Measurements from ENCODE around the gene DICER1. TPM values are rescaled to one million over a fixed set of nuclear protein-coding genes. Genes with fewer than 3 reads are reported as not detected.
A peak's percentile ranks its signal among the peaks of the same experiment; 100 is the strongest.
"Not testable (repeated sequence)": the region's sequence is repeated elsewhere in the genome, so short reads cannot be mapped to it uniquely, and the experiment has no call there.

DICER1 gene
- total RNA-seq, 4 donors from 2014 or later: 54.5 to 94.8 (median 83.8) TPM

- Histone ChIP-seq H3K4me1 (peaks cover 0 to 96% (median 54%) of the 10 kb centered on the region in 4 donors), H3K4me3 (no peak overlapping the region), H3K36me3 (no peaks in the 10 kb centered on the region), H3K27ac (peak overlapping the region in 2 of 4 donors; percentile 85), H3K9me3 (no peaks in the 10 kb centered on the region), H3K27me3 (no peaks in the 10 kb centered on the region)
- WGBS, 2 donors: 73% methylated on average over 1 of the region's 1 CpG; no CpG with 5 or more reads in 1 of the 2 donors
- DNase-seq (ENCODE audit: low spot score in 2 of 2): no peak
- TF ChIP-seq EP300 (IDR thresholded peaks at IDR 0.05) (no peak), POLR2A (IDR thresholded peaks at IDR 0.05) (no peak), CTCF (IDR thresholded peaks at IDR 0.05) (no peak)
These were observed 18.5 kb downstream of the DICER1 start for GRCh38 chr14:95138876-95139275.

- not testable (repeated sequence) for H3K27me3 ChIP-seq; H3K4me3 ChIP-seq; H3K36me3 ChIP-seq; H3K9me3 ChIP-seq; DNase-seq (ENCODE audit: low spot score in 2 of 2)
- H3K27ac ChIP-seq: peak overlapping the region; percentile 46 to 85 (median 72)
- H3K4me1 ChIP-seq: peaks cover 0 to 98% (median 52%) of the 10 kb centered on the region in 4 donors
- WGBS, 2 donors: 47 to 73% methylated on average over 4 of the region's 5 CpGs
These were observed 18.9 kb downstream of the DICER1 start for GRCh38 chr14:95138455-95138854.

- WGBS, 2 donors: 20 to 28% methylated on average over 5 of the region's 5 CpGs
- Histone ChIP-seq H3K4me3 (no peak overlapping the region), H3K4me1 (peaks cover 0 to 98% (median 47%) of the 10 kb centered on the region in 4 donors), H3K36me3 (no peaks in the 10 kb centered on the region), H3K9me3 (no peaks in the 10 kb centered on the region), H3K27ac (peak overlapping the region; percentile 46 to 85 (median 72)), H3K27me3 (no peaks in the 10 kb centered on the region)
- DNase-seq (ENCODE audit: low spot score in 2 of 2): no peak
- TF ChIP-seq CTCF (IDR thresholded peaks at IDR 0.05): no peak
- TF ChIP-seq EP300 (IDR thresholded peaks at IDR 0.05): no peak
- TF ChIP-seq POLR2A (IDR thresholded peaks at IDR 0.05): no peak
These were observed 19.5 kb downstream of the DICER1 start for GRCh38 chr14:95137804-95138167.

GRCh38 chr14:95137164-95137803 is 20.0 kb downstream of the DICER1 start:
- no peaks in the 10 kb centered on the region for H3K9me3 ChIP-seq
- TF ChIP-seq EP300 (IDR thresholded peaks at IDR 0.05) (no peak), POLR2A (IDR thresholded peaks at IDR 0.05) (no peak), CTCF (IDR thresholded peaks at IDR 0.05) (no peak)
- no peaks in the 10 kb centered on the region for H3K27me3 ChIP-seq
- H3K4me3 ChIP-seq: no peak overlapping the region
- no peak for DNase-seq (ENCODE audit: low spot score in 2 of 2)
- H3K36me3 ChIP-seq: no peaks in the 10 kb centered on the region
- peaks cover 0 to 98% (median 44%) of the 10 kb centered on the region in 4 donors for H3K4me1 ChIP-seq
- peak overlapping the region; percentile 46 to 85 (median 72) for H3K27ac ChIP-seq

- no peaks in the 10 kb centered on the region for H3K27me3 ChIP-seq
- H3K4me3 ChIP-seq: no peak overlapping the region
- peaks cover 0 to 98% (median 41%) of the 10 kb centered on the region in 4 donors for H3K4me1 ChIP-seq
- peaks cover 0 to under 1% (median 0%) of the 10 kb centered on the region in 3 donors for H3K36me3 ChIP-seq
- no peak for TF ChIP-seq POLR2A (IDR thresholded peaks at IDR 0.05)
- TF ChIP-seq EP300 (IDR thresholded peaks at IDR 0.05): no peak
- TF ChIP-seq CTCF (IDR thresholded peaks at IDR 0.05): no peak
- DNase-seq (ENCODE audit: low spot score in 2 of 2): no peak
- WGBS, 2 donors: 44 to 60% methylated on average over 1 of the region's 1 CpG
- H3K27ac ChIP-seq: peak overlapping the region in 3 of 4 donors; percentile 46 to 85 (median 83)
- H3K9me3 ChIP-seq: no peaks in the 10 kb centered on the region
These were observed 20.7 kb downstream of the DICER1 start for GRCh38 chr14:95136631-95137030.
